Natural killer cell (primary cell): ENCODE data around the gene SAE1. TPM values are rescaled to one million over a fixed set of nuclear protein-coding genes. Genes with fewer than 3 reads are reported as not detected.

Experiments used
- ATAC-seq, 3 donors: fragments of 150-1000 bp in 2 of 3; fragments of 200-7000 bp in 1 of 3; cut with Tn5 transposase; 1 replicate in 1 of 3; 2 replicates in 2 of 3; pipeline ENCODE4 v1.10.0; 2021; ENCODE audit warnings: mild to moderate bottlenecking in 2 of 3, moderate library complexity in 2 of 3
- DNase-seq, 2 donors: peaks; one replicate each; pipeline versions ENCODE4 v3.0.0 to v3.0.0-alpha.2; 2013 to 2021; ENCODE audit warnings: mixed read lengths in 1 of 2
- H3K27ac ChIP-seq: one replicate; pipeline ENCODE4 v1.5.1; 2013; ENCODE audit warnings: mild to moderate bottlenecking, low read length
- H3K27me3 ChIP-seq: one replicate; pipeline ENCODE4 v1.6.1; 2013; ENCODE audit warnings: low read length; ENCODE audit not compliant: control insufficient read depth, insufficient read depth
- H3K36me3 ChIP-seq: one replicate; pipeline ENCODE4 v1.6.1; 2013; ENCODE audit warnings: low read length; ENCODE audit not compliant: control insufficient read depth, insufficient read depth
- H3K4me1 ChIP-seq: one replicate; pipeline ENCODE4 v1.6.1; 2013; ENCODE audit warnings: low read length; ENCODE audit not compliant: control insufficient read depth, insufficient read depth
- H3K4me3 ChIP-seq: one replicate; pipeline ENCODE4 v1.5.1; 2013; ENCODE audit warnings: low read length
- H3K9me3 ChIP-seq: one replicate; pipeline ENCODE4 v1.6.1; 2013; ENCODE audit warnings: low read length; ENCODE audit not compliant: control insufficient read depth, insufficient read depth
- H3K27ac Mint-ChIP-seq, 2 donors: one replicate each; pipeline ENCODE4 v1.8.0; 2022; ENCODE audit warnings: mild to moderate bottlenecking in 2 of 2, mixed read lengths in 2 of 2, moderate library complexity in 1 of 2
- H3K27me3 Mint-ChIP-seq, 2 donors: one replicate each; pipeline ENCODE4 v1.8.0; 2022; ENCODE audit warnings: low read depth in 2 of 2, mixed read lengths in 2 of 2
- H3K36me3 Mint-ChIP-seq: one replicate; pipeline ENCODE4 v1.8.0; 2022; ENCODE audit warnings: mixed read lengths
- H3K4me1 Mint-ChIP-seq, 2 donors: one replicate each; pipeline ENCODE4 v1.8.0; 2022; ENCODE audit warnings: mixed read lengths in 2 of 2
- H3K4me3 Mint-ChIP-seq: one replicate; pipeline ENCODE4 v1.8.0; 2022; ENCODE audit warnings: mild to moderate bottlenecking, moderate library complexity, mixed read lengths
- H3K9me3 Mint-ChIP-seq, 2 donors: one replicate each; pipeline ENCODE4 v1.8.0; 2022; ENCODE audit warnings: mixed read lengths in 2 of 2
- WGBS: methylation state at CpG from one replicate; pipeline ENCODE4 v1.1.7; 2013; ENCODE audit warnings: missing lambda C conversion rate; ENCODE audit not compliant: insufficient coverage; 5-methylcytosine and 5-hydroxymethylcytosine counted together
- intact Hi-C: fragments of 100-400 bp; cut with micrococcal nuclease; formaldehyde crosslinking; loops from one replicate; pipeline ENCODE4 v1.14.2; 2022
- total RNA-seq, 4 donors: library from RNA; stranded (reverse); fragments of 120-200 nt in 1 of 4; gene quantifications; one replicate each; pipeline versions ENCODE4 v1.2.3 to v1.2.4, GENCODE V29; 2013 to 2022
- TF ChIP-seq, protein P1 (sequence below): fragments of 200-600 bp; IDR thresholded peaks from one replicate; pipeline ENCODE4 v1.8.0; 2022; ENCODE audit warnings: antibody characterized with exemption

The SAE1 gene
- total RNA-seq, 3 donors from 2014 or later (not counting 1 experiment from before 2014, with no cell fraction given), result 42.5 to 49.3 (median 46.0) TPM

DNA sequence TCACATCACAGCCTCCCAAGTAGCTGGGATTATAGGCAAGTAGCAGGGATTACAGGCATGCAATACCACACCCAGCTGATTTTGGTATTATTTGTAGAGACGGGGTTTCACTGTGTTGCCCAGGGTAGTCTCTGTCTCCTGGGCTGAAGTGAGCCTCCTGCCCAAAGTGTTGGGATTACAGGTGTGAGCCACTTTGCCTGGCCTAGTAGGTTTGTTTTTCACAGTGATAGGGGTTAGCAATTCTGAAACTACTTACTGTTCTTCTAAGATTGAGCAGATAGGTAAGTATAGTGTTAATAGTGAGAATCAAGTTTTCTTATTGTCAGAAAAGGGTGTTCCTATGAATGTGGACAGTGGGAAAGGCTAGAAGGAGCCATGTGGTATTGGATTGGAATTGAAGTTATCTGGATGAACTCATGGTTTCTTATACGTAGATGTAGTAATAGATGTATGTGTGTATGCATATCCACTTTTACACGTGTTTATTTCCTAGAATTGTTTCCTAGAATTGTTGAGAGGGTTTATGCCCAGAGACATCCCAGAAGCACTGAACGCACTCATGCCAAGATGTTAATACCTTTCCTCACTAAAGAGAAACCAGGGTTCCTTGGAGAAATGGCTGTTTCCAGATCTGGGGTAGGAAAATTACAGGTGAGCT, 49.1 kb downstream of the SAE1 start:
- DNase-seq (no peak), ATAC-seq (no peak)
- no peak overlapping the region for H3K27ac ChIP-seq
- H3K9me3 ChIP-seq, result no peaks in the 10 kb centered on the region
- no peaks in the 10 kb centered on the region for H3K27me3 ChIP-seq
- H3K36me3 ChIP-seq, result no peaks in the 10 kb centered on the region
- WGBS, result 94% methylated on average over 3 of the region's 4 CpGs
- Mint-ChIP-seq H3K9me3 (no peaks in the 10 kb centered on the region), H3K27me3 (no peaks in the 10 kb centered on the region), H3K4me1 (peaks cover 29 to 38% of the 10 kb centered on the region in 2 donors), H3K36me3 (peaks cover 9% of the 10 kb centered on the region), H3K27ac (peak overlapping the region in 1 of 2 donors; percentile 30), H3K4me3 (no peak overlapping the region)
- peaks cover 45% of the 10 kb centered on the region for H3K4me1 ChIP-seq
- TF ChIP-seq, protein P1, sequence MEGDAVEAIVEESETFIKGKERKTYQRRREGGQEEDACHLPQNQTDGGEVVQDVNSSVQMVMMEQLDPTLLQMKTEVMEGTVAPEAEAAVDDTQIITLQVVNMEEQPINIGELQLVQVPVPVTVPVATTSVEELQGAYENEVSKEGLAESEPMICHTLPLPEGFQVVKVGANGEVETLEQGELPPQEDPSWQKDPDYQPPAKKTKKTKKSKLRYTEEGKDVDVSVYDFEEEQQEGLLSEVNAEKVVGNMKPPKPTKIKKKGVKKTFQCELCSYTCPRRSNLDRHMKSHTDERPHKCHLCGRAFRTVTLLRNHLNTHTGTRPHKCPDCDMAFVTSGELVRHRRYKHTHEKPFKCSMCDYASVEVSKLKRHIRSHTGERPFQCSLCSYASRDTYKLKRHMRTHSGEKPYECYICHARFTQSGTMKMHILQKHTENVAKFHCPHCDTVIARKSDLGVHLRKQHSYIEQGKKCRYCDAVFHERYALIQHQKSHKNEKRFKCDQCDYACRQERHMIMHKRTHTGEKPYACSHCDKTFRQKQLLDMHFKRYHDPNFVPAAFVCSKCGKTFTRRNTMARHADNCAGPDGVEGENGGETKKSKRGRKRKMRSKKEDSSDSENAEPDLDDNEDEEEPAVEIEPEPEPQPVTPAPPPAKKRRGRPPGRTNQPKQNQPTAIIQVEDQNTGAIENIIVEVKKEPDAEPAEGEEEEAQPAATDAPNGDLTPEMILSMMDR, result no peak
- no peak overlapping the region for H3K4me3 ChIP-seq
- intact Hi-C loops, result no loop called here

DNA sequence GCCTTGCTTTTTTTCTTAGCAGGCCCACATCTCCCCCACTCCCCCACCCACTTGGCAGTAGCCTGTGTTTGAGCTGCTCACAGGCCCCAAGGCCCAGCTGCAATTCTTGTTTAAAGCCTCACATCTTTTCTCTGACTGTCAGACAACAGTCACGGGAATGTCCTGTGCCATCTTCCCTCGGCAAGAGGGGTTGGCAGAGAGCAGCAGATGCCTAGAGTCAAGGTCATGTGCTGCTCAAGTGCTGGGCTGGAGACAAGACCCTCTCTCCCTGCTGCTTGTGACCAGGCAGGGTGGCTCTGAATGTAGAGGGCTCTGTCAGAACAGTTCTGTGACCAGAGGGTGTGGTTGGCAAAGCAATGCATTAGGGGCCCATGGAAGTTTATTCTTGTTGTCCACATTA, 53.0 kb downstream of the SAE1 start:
- ATAC-seq (no peak), DNase-seq (no peak)
- H3K27me3 Mint-ChIP-seq, result no peaks in the 10 kb centered on the region
- H3K27ac Mint-ChIP-seq, result no peak overlapping the region
- no peak overlapping the region for H3K27ac ChIP-seq
- intact Hi-C loops, result no loop called here
- no peaks in the 10 kb centered on the region for H3K9me3 ChIP-seq
- H3K27me3 ChIP-seq, result no peaks in the 10 kb centered on the region
- 88% methylated on average over 2 of the region's 2 CpGs for WGBS
- peaks cover 37% of the 10 kb centered on the region for H3K4me1 ChIP-seq
- peaks cover 9% of the 10 kb centered on the region for H3K36me3 Mint-ChIP-seq
- no peaks in the 10 kb centered on the region for H3K9me3 Mint-ChIP-seq
- H3K4me1 Mint-ChIP-seq, result peaks cover 26 to 27% of the 10 kb centered on the region in 2 donors
- H3K36me3 ChIP-seq, result no peaks in the 10 kb centered on the region
- TF ChIP-seq, protein P1, result no peak
- no peak overlapping the region for H3K4me3 ChIP-seq
- no peak overlapping the region for H3K4me3 Mint-ChIP-seq

DNA sequence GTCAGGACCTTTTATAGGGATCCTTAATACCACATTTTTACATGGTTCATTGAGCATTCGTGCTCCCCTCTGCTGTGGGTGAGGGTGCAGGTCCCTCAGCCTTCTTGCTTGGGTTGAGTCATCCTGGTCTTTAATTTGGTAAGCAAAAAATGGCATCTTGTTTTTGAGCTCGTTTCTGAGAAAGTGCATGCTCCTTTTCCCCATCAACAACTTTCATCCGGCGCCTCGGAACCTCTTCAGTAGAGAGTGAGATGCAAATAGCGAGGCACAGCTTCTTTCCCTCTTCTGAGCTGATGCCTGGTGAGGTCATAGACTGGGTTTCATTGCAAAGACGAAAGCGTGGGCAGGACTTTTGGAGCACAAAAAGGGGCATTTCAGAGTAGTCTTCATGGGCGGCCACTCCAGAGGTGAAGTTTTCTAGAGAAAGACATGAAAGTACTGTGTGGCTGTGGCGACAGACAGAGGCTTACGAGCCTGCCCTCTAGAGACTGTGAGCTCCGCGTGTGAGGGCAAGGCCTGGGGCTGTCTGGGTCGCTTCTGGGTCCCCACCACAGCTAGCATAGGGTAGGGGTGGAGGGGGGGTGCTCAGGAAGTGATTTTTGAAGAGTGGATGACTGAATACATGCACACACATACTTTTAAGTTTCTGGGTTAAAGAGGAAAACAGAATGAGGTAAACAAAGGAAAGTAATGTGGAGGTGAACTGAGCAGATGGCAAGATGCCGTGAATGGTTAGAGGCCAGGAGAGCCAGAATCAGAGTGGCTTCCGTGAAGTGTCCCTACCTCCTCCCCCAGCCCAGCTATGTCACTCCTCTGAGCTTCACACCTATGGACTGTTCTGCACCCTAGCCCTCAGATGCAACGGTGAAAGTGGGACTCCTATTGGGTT, 56.1 kb downstream of the SAE1 start:
- Histone ChIP-seq H3K4me1 (peaks cover 36% of the 10 kb centered on the region), H3K27ac (peak overlapping the region; percentile 56), H3K27me3 (no peaks in the 10 kb centered on the region), H3K36me3 (no peaks in the 10 kb centered on the region), H3K9me3 (no peaks in the 10 kb centered on the region), H3K4me3 (no peak overlapping the region)
- Mint-ChIP-seq H3K9me3 (no peaks in the 10 kb centered on the region), H3K27me3 (no peaks in the 10 kb centered on the region), H3K36me3 (no peaks in the 10 kb centered on the region), H3K4me3 (no peak overlapping the region), H3K27ac (peak overlapping the region; percentile 39 to 77), H3K4me1 (peaks cover 17 to 32% of the 10 kb centered on the region in 2 donors)
- DNase-seq (peak in 1 of 2 donors; percentile 89), ATAC-seq (peak; percentile 85 to 90 (median 90))
- TF ChIP-seq, protein P1, result no peak
- 53% methylated on average over 17 of the region's 17 CpGs for WGBS
- intact Hi-C loops, result no loop called here
